Activated naive CD4-positive, alpha-beta T cell treated with anti-CD3 and anti-CD28 coated beads, Interleukin-2, amount 50 U/mL, for 72 hours (primary cell): ENCODE data around the gene PTPRE. TPM values are rescaled to one million over a fixed set of nuclear protein-coding genes. Genes with fewer than 3 reads are reported as not detected.

Source experiments
- ATAC-seq, 2 donors: fragments of 150-1000 bp; cut with Tn5 transposase; 2 replicates each; pipeline ENCODE4 v1.10.0; 2021; ENCODE audit warnings: mild to moderate bottlenecking in 2 of 2, moderate library complexity in 2 of 2
- DNase-seq, 2 donors: peaks; one replicate each; pipeline ENCODE4 v3.0.0; 2021 to 2022; ENCODE audit warnings: low spot score in 2 of 2
- H3K27ac Mint-ChIP-seq, 2 donors: one replicate each; pipeline ENCODE4 v1.8.0; 2022; ENCODE audit warnings: mild to moderate bottlenecking in 2 of 2, mixed read lengths in 2 of 2
- H3K36me3 Mint-ChIP-seq, 2 donors: one replicate each; pipeline ENCODE4 v1.8.0; 2022; ENCODE audit warnings: mixed read lengths in 2 of 2
- H3K9me3 Mint-ChIP-seq, 2 donors: one replicate each; pipeline ENCODE4 v1.8.0; 2022; ENCODE audit warnings: mixed read lengths in 2 of 2
- total RNA-seq, 2 donors: library from RNA; stranded (reverse); gene quantifications; one replicate each; pipeline ENCODE4 v1.2.3, GENCODE V29; 2022

Gene PTPRE
- total RNA-seq, 2 donors from 2014 or later: 28.4 to 55.5 TPM

DNA sequence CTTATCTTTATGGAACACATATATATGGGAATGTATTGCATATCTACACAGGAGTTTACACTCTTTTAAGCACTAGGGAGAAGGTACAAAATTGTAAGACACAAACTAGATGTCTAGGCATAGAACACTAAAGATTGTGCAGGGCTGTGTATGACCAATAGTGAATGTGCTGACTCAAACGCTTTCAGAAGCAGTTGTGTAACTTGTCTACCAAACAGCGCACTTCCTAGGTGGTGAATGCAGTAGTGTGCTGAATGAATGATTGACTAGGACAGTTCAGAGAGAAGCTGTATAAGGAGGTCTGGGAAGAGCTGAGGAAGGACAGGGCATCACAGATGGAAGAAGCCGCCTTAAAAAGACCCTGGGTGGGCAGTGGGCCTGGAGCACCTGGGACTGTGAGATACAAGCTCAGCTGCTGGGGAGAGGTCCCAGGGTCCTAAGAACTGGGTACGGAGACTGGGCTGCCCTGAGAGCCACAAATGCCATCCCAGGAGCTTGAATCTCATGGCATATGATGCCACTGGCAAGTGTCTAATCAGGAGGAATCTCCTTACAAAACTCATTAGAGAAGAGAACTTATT is 28.3 kb upstream of the PTPRE start:
- ATAC-seq (peak in 1 of 2 donors; percentile 52), DNase-seq (no peak)
- no peaks in the 10 kb centered on the region for H3K9me3 Mint-ChIP-seq
- no peaks in the 10 kb centered on the region for H3K36me3 Mint-ChIP-seq
- H3K27ac Mint-ChIP-seq: no peak overlapping the region

DNA sequence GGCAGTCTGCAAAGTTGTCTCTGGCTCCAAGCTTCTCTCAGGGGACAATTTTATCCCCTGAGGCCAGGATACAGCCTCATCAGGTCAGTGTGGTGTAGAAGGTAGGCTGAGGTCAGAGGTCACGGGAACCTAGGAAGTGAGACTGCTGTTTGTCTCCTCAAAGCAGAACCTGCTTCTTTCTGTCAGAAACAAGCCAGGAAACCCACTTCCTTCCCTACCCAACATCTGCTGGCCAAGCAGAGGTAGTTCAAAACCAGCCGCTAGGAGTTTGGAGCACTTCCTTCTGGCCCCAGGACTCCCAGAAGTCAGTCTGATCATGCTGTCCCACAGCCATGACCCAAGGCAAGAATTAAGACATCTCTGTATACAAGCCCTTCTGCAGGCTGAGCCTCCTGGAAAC is 26.3 kb upstream of the PTPRE start:
- no peak for DNase-seq
- Mint-ChIP-seq H3K9me3 (no peaks in the 10 kb centered on the region), H3K36me3 (no peaks in the 10 kb centered on the region), H3K27ac (peak overlapping the region; percentile 37 to 74)
- no peak for ATAC-seq

DNA sequence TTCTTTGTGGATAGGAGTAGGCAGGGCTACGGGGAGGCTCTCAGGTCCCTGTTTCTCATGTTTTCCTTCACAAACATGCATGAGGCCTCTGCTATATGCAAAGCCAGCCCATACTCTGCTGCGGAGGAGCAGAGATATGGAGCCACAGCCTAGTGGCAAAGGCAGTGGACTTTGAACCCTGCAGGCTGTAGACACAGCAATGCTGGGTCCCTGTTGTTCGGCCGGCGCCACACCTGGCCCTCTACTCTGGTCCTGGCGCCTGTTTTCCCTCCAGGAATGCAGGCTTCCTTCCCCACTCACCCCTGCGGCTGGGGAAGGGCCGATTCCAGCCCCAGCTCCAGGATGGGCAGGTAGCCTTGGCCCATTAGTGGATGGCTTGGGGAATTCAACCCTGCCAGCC is 25.6 kb upstream of the PTPRE start:
- ATAC-seq: no peak
- Mint-ChIP-seq H3K9me3 (no peaks in the 10 kb centered on the region), H3K27ac (no peak overlapping the region), H3K36me3 (no peaks in the 10 kb centered on the region)
- DNase-seq: no peak

DNA sequence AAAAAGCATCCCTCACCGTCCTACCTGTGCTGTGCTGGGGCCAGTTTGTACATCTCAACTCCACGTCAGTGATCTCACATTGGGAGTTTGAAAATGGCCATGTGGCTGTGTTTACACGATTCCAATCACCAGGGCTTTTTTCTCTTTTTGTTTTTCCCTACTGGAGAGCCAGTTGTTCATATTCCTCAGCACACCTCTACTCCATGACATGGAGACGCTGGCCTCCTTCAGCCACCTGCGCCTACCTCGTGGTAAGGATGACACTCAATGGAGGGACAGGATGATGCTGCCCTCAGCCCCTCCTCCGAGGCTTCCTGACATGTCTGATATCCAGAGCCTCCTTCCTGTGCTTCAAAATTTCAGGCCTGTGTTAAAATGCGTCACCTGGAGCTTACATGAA is 24.5 kb upstream of the PTPRE start:
- no peaks in the 10 kb centered on the region for H3K9me3 Mint-ChIP-seq
- H3K36me3 Mint-ChIP-seq: no peaks in the 10 kb centered on the region
- no peak for DNase-seq
- H3K27ac Mint-ChIP-seq: no peak overlapping the region
- no peak for ATAC-seq

DNA sequence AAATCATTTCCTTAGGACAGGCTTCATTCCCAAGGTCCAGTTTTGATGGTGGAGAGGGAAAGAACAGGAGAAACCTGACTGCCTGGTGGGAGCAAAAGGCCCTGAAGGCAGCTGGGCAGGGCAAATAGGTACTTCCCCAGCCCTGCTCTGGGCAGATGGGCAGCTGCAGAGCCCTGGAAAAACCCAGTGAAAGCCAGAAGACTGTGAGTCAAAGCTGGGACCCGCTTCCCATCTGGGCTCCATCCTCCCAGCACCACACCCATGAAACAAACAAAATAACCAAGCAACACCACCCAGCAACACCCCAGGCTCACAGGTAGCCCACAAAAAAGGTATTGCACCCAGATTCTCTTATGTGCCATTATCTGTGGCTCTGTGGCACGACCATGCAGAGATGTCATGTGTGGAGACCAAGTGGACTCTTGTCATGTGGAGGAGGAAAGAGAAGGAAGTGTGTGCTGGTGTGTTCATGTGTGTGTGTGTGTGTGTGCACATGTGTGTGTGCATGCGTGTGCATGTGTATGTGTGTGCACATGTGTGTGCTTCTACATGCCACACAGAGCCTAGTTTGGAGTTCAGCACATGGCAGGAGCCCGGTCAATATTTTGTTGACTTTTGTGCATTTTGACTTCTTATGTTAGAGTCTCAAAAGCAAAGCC is 24.0 kb upstream of the PTPRE start:
- ATAC-seq (peak in 1 of 2 donors; percentile 24), DNase-seq (no peak)
- Mint-ChIP-seq H3K27ac (no peak overlapping the region), H3K36me3 (no peaks in the 10 kb centered on the region), H3K9me3 (no peaks in the 10 kb centered on the region)

DNA sequence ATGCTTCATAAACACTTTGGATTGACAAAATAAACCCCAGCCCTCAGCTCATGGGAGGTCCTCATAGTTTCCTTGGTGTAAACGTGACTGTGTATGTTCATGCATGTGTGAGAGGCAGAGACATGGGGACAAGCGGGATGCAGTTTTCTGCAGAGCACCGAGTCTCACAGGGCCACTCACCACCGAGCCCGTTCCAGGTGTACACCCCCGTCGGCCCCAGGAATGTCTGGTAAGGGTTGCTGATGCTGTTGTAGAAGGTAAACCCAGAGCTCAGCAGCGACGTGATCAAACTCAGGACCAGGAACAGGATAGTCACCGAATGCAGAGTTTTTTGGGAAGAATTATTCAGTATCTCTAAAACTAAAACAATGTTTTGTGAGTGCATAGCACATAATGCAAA is 23.4 kb upstream of the PTPRE start:
- DNase-seq: no peak
- Mint-ChIP-seq H3K27ac (no peak overlapping the region), H3K36me3 (no peaks in the 10 kb centered on the region), H3K9me3 (no peaks in the 10 kb centered on the region)
- no peak for ATAC-seq

DNA sequence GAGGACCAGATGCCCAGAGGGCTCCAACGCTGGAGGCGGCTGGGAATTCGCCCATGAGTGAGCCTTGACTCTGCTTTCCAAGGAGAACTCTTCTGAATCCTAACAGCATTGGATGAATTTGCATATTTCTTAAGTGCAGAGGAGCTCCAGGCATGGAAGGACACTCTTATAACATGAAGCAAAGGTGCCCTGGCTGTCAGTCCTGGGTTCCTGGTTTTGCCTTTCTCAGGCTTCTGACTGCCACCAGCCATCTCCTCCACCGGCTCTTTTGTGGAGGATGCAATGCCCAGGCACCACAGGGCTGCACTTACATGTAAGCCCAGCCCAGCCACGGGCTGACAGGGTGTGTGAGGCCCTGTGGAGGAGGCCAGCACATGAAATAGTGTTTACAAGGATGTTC is 22.4 kb upstream of the PTPRE start:
- no peaks in the 10 kb centered on the region for H3K9me3 Mint-ChIP-seq
- DNase-seq (no peak), ATAC-seq (no peak)
- H3K27ac Mint-ChIP-seq: no peak overlapping the region
- no peaks in the 10 kb centered on the region for H3K36me3 Mint-ChIP-seq

DNA sequence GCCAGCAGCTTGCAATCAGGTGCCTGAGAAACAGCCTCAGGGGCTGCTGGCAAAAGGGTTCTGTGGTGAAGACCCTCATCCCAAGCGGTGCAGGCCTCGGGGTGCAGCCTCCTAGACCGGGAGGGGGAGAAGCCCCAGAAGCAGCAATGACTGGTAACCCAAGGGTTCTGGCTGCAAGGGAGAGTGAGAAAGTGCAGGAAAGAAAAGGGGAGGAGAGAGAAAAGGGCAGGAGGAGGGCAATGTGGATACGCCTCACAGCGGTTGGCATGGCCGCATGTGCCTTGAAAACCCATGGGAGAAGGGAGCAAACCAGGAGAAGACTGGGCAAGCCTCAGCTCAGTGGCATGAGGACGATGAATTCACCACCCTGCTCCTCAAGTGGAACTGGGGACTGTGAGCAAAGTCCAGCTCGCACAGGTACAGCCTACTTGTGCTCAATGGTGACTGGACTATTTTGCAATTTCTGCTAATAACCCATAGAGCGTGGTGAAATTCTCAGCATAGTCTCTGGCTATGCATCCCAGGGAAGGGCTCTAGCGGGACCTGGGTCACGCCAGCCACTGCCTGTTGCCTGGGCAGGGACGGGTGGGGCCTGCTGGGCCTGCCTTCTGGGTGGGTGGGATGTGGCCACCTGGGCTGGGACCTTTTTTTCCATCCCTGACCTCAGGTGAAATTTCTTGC is 20.4 kb upstream of the PTPRE start:
- no peak for DNase-seq
- Mint-ChIP-seq H3K36me3 (no peaks in the 10 kb centered on the region), H3K27ac (peak overlapping the region in 1 of 2 donors; percentile 32), H3K9me3 (no peaks in the 10 kb centered on the region)
- no peak for ATAC-seq

DNA sequence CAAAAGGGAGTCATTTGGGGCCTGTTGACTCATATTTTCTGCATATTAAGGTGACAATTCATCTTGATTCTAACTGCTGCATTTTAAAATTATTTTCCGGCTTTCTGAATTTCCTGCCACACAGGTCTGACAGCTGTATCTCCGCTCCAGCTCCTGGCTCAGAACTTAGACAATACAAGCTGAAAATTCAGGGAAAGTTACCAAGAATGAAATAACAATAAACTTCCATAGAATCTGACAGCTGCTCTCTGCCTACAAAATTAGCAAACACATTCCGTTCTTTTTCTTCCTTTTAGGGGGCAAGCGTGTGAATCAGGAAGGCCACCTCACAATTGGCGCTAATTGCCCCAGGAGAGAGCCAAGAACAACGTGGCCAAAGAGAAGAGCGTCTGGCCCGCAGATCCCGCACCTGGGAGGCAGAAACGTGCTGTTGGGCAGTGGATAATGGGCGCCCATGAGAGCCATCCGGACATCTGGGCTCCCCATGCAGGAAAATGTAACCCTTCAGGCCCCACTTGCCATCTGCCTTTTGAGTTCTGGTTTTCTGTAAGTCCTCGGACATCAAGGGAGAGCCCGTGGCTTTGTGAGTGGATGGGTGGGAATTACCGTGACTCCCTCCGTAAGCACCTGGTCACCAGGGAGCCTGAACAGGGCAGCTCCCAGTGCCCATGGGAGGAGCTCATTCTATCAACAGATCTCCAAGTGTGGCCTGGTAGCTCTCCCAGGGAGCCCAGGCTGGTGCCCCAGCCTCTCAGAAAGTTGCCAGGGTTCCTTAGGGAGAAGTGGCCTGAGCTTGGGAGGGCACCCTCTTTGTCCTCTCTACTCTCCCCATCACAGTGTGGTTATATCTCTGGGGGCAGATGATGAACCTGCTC is 19.1 kb upstream of the PTPRE start:
- DNase-seq (no peak), ATAC-seq (peak in 1 of 2 donors; percentile 70)
- no peak overlapping the region for H3K27ac Mint-ChIP-seq
- no peaks in the 10 kb centered on the region for H3K9me3 Mint-ChIP-seq
- H3K36me3 Mint-ChIP-seq: no peaks in the 10 kb centered on the region

DNA sequence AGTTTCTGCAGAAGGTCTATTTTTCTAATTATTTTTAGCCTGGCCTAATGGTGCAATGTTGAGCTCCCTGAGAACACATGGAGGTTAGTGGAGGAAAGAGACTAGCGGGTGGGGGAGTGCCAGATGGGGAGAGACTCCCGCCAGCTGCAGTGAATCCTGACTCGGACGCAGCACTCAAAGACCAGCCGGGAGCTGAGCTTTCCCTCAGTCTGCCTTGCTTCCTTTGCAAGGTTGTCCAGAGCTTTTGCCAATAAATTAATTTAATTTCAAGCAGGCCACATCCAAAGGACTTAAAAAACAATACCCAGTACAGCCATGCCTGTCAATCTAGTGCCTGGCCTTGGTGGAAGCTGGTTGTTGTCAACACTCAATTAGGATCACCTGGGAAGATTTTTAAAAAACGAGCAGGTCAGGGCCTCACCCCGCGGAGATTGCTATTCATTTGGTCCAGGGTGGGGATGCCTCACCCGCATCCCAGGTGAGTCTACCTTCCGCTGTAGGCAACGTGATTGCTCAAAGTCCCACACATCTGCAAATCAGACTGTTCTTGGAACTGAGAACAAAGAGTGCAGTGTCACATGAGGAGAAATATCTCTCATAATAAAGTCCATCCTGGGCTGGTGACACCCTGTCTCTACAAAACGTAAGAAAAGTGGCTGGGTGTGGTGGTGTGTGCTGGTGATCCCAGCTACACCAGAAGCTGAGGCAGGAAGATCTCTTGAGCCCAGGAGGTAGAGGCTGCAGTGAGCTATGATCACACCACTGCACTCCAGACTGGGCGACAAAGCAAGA is 18.2 kb upstream of the PTPRE start:
- DNase-seq (no peak), ATAC-seq (no peak)
- H3K36me3 Mint-ChIP-seq: no peaks in the 10 kb centered on the region
- no peak overlapping the region for H3K27ac Mint-ChIP-seq
- H3K9me3 Mint-ChIP-seq: no peaks in the 10 kb centered on the region

DNA sequence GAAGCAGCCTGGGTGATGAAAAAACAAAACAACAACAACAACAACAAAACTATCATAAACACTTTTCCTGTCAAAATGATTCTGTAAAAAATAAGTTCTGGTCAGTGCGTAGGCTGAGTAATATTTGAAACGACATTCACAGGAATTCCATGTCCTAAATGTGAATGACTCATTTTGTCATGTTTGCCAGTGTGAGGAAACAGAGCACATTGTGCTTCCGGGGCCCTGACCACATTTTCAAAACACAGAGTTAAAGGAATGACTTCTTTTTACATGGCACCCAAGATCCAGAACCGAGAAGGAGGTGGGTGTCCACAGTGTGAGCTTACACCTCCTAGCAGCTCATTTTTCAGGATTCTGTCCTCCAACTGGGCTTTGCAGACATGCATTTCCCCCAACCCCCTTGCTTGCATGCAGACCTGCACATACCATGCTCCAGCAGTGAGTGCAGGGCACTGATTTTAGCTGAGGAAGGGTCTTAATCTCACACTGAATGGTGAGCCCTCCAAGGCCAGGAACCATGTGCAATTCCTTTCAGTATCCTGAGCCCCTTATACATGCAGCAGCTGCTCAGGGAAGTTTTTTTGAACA is 17.2 kb upstream of the PTPRE start:
- no peaks in the 10 kb centered on the region for H3K9me3 Mint-ChIP-seq
- DNase-seq: no peak
- H3K36me3 Mint-ChIP-seq: no peaks in the 10 kb centered on the region
- no peak for ATAC-seq
- no peak overlapping the region for H3K27ac Mint-ChIP-seq

DNA sequence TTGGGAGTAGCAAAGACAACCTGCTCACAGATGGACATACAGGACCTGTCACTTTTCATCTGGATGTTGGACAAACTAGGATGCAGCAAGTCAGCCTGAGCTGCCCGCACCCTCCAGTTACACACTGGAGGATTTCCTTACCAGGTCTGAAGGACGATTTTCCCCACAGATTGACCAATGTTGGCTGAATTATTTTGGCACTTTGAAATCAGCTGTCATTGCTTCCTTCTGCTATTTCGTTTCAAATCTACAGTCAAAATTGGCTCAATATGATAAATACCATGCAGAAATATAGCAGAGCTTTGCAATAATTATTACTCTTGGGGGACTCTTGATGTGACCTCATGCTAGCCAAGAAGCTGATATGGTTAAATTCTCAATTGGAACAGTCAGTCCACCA is 16.7 kb upstream of the PTPRE start:
- no peak for DNase-seq
- no peak overlapping the region for H3K27ac Mint-ChIP-seq
- no peak for ATAC-seq
- no peaks in the 10 kb centered on the region for H3K9me3 Mint-ChIP-seq
- no peaks in the 10 kb centered on the region for H3K36me3 Mint-ChIP-seq

DNA sequence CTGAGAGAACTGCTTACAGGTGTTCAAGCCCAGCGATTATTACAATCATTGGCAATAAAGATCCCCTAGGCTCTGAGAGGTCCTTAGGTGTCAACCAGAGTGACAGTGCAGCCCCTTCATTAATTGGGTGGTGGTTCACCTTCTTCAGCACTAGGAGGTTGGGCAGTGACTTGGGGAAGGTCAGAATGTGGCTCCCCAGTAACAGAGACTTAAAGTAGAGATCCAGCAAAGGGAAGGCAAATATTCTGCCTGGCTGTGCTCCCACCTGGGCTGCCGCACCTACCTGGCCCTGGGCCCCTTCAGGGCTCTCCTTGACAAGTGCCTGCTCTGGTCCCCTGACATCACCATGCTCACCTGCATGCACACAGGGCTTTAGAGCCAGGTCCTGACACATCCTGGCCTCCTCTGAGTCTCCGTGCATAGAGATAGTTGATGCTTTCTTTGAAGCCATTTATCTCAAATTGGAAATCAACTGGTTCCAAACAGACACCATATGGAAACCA is 16.0 kb upstream of the PTPRE start:
- H3K27ac Mint-ChIP-seq: no peak overlapping the region
- ATAC-seq: no peak
- no peak for DNase-seq
- H3K36me3 Mint-ChIP-seq: no peaks in the 10 kb centered on the region
- H3K9me3 Mint-ChIP-seq: no peaks in the 10 kb centered on the region

DNA sequence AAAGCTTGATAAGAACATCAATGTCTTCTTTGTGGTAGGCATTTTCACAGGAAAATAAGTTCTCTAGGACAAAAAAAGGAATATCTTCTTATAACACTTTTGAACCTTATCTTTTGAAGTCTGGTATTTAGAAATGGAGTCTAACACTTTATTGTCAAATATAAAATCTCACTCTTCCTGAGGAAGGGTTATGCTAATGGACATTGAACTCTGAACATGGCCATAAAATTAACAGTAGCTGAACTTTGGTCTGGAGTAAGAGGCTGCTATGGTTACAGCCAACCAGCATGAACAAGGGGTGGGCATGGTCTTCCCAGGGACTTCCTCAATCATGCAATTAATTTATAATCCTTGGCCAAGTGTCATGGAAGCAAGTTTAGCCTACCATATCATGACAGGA is 14.2 kb upstream of the PTPRE start, which contains the start of gene CLRN3:
Gene CLRN3, minus strand, starts transcription at position 199 of the 400 bp plus-strand sequence. Its CDS starts 157 bp downstream, at position 42.
- ATAC-seq (no peak), DNase-seq (no peak)
- H3K36me3 Mint-ChIP-seq: no peaks in the 10 kb centered on the region
- no peaks in the 10 kb centered on the region for H3K9me3 Mint-ChIP-seq
- H3K27ac Mint-ChIP-seq: no peak within 1 kb of the TSS

DNA sequence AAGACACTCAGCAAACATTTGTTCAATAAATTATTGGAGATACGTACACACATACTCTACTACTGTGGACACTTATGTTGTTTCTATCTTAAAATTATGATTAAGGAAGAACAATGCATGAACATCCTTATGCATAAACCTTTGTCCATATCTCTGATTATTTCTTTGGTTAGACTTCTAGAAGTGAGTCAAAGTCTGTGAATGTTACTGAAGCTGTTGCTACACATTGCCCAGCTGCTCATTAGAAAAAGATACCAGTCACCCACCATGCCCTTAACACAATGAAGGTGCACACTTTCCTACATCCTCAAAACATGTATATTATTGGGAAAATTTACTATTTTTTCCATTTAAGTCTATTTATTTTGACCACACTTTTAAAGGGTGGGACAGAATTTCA is 12.8 kb upstream of the PTPRE start:
- no peaks in the 10 kb centered on the region for H3K36me3 Mint-ChIP-seq
- DNase-seq: no peak
- H3K27ac Mint-ChIP-seq: no peak overlapping the region

DNA sequence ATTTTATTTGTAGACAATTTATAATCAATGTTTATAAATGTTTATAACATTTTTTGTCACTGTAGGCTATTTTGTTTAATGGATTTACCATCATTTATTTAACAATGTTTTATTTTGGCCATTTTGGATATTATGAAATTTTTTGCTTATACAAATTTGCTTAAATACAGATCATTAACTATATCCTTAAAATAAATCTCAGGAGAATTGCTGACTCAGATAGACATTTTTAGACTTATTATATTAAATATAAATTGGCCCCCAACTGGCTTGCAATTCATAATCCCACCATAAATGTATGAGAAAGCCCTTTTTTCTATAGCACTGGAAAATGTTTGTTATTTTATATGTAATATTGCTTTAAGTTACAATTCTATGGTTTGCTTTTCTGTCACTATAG is 10.3 kb upstream of the PTPRE start:
- no peaks in the 10 kb centered on the region for H3K9me3 Mint-ChIP-seq
- H3K36me3 Mint-ChIP-seq: no peaks in the 10 kb centered on the region

More for the DNA sequence above, 12.8 kb upstream of the PTPRE start:
- no peaks in the 10 kb centered on the region for H3K9me3 Mint-ChIP-seq
- ATAC-seq: no peak

More for the DNA sequence above, 10.3 kb upstream of the PTPRE start:
- ATAC-seq (no peak), DNase-seq (no peak)
- no peak overlapping the region for H3K27ac Mint-ChIP-seq
